ENCODE measurements around the gene ZFAND6.

The ZFAND6 gene

DNA sequence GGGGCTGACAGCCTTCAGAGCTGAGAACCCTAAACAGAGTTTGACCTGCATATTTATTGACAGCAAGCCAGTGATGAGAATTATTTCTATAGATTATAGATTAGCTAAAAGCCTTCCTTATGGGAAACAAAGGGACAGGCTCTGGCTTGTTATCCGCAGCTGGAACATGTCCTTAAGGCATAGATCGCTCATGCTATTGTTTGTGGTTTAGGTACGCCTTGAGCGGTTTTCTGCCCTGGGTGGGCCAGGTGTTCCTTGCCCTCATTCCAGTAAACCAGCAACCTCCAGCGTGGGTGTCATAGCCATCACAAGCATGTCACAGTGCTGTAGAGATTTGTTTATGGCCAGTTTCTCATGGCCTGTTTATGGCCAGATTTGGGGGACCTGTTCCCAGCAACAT, 83.2 kb downstream of the ZFAND6 start:
- TF ChIP-seq GATA2 (IDR thresholded peaks at IDR 0.05; ENCODE audit: low read depth, low read length): no peak
- TF ChIP-seq GATA3 (IDR thresholded peaks at IDR 0.05; ENCODE audit: low read depth, low read length): no peak

DNA sequence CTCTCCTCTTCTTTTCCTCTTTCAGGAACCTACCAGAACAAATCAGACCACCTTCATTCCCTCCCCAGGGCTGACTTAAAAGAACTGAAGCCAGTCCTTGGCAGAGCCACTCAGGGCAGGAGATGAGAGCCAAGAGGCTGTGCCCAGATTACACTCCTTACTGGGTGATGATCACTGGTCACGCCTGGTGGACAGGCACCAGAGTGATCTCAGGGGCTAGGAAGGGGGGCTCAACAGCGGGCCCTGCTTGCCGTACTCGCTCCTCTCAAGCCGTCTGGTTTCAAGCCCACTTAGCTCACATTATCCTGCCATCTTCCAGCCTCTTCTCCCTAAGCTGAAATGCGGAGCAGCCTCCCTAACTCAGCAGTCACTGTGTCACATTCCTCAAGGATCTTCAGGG, 91.7 kb downstream of the ZFAND6 start:
- no peak for TF ChIP-seq GATA3 (IDR thresholded peaks at IDR 0.05; ENCODE audit: low read depth, low read length)

DNA sequence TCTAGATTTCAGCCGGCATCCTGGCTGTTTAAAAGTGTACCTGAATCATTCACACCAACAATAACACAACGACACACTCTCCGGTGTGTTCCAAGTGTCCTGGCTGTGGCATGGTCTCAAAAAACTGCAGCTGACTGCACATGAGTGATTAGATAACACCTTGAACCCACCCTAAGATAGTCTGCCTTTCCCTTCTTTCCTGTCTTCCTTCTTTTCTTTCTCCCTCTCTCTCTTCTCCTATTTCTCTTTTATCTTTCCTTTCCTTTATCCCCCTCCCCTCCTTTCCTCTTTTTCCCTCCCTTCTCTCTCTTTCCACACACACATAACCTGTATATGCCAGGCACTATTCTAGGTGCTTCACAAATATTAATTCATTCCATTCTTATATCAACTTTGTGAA, 92.1 kb downstream of the ZFAND6 start:
- TF ChIP-seq GATA2 (IDR thresholded peaks at IDR 0.05; ENCODE audit: low read depth, low read length): no peak

DNA sequence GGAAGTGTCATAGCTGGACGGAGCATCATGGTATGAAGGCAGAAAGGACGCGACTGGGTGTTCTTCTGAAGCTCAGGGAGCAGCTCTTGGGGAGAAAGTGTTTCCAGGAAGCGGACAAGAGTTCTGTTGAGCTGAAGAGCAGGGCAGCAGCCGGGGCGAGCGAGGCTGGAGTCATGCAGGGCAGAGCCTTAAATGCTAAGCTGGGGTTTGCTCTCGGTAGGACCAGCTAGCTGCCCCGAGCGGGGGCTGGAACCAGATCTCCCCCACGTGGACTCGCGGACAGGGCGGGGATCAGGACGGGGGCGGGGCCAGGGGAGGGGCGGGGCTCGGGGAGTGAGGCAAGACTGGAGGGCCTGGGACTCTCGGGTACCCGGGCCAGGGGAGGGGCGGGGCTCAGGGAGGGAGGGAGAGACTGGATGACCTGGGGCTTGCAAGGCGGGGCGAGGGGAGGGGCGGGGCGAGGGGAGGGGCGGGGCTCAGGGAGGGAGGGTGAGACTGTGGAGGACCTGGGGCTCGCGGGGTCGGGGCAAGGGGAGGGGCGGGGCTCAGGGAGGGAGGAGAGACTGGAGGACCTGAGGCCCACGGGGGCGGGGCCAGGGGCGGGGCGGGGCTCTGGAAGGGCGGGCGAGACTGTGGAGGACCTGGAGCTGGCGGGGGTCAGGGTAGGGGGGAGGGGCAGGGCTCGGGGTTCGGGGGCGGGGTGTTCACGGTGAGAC, 92.9 kb downstream of the ZFAND6 start:
- no peak for TF ChIP-seq GATA3 (IDR thresholded peaks at IDR 0.05; ENCODE audit: low read depth, low read length)
- TF ChIP-seq GATA2 (IDR thresholded peaks at IDR 0.05; ENCODE audit: low read depth, low read length): no peak

DNA sequence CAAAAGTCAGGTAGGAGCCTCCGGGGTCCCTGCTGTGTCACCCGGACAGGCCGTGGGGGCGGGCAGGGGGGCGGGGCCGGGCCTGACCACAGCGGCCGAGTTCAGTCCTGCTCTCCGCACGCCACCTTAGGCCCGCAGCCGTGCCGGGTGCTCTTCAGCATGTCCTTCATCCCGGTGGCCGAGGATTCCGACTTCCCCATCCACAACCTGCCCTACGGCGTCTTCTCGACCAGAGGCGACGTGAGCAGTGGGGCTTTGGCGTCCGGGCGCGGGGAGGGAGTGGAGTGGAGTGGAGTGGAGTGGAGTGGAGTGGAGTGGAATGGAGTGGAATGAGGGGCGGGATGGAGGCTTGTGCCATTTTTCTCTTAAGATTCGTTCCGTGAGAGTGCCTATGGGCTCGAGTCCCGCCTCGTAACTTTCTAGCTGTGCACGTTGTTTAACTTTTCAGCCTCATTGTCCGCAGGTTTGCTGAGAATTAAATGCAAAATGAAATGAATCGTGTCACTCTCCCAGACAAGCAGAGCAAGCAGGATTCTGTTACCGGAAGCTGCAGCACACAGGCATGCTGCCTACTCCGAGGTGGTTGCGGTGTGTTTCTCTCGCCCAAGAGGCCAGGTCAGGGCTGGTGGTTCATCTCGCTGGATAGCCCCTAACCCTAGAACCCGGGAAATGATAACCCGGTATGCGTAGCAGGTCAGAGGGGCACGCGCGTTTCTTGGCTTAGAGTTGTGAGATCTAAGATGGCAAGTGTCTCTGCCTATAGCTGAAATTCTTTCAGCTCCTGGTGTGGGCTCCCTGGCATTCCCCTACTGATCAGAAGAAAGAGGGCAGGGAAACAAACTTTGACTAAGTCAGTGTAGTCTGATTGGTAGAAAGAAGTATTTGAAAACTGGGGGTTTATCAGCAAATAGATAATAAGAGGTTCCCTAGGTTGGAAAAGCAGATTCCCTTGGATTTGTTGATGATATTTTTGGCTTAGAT, 93.7 kb downstream of the ZFAND6 start, which contains the start of gene FAH:
Gene FAH (plus strand): TSS at position 104 of the 981 bp plus-strand sequence. CDS start 56 bp downstream, at position 160.
- TF ChIP-seq GATA3 (IDR thresholded peaks at IDR 0.05; ENCODE audit: low read depth, low read length) (no peak), GATA2 (IDR thresholded peaks at IDR 0.05; ENCODE audit: low read depth, low read length) (no peak)

GRCh38 chr15:80153900-80154299, 94.4 kb downstream of the ZFAND6 start:
- TF ChIP-seq GATA2 (IDR thresholded peaks at IDR 0.05; ENCODE audit: low read depth, low read length) (no peak), GATA3 (IDR thresholded peaks at IDR 0.05; ENCODE audit: low read depth, low read length) (no peak)

- no peak for TF ChIP-seq GATA2 (IDR thresholded peaks at IDR 0.05; ENCODE audit: low read depth, low read length)
Observed at GRCh38 chr15:80154336-80154735, 94.9 kb downstream of the ZFAND6 start.

- no peak for TF ChIP-seq GATA3 (IDR thresholded peaks at IDR 0.05; ENCODE audit: low read depth, low read length)
- TF ChIP-seq GATA2 (IDR thresholded peaks at IDR 0.05; ENCODE audit: low read depth, low read length): no peak
Observed at GRCh38 chr15:80155001-80155377, 95.5 kb downstream of the ZFAND6 start.

- TF ChIP-seq GATA3 (IDR thresholded peaks at IDR 0.05; ENCODE audit: low read depth, low read length): no peak
- TF ChIP-seq GATA2 (IDR thresholded peaks at IDR 0.05; ENCODE audit: low read depth, low read length): no peak
Observed at GRCh38 chr15:80156176-80156720, 96.8 kb downstream of the ZFAND6 start.

DNA sequence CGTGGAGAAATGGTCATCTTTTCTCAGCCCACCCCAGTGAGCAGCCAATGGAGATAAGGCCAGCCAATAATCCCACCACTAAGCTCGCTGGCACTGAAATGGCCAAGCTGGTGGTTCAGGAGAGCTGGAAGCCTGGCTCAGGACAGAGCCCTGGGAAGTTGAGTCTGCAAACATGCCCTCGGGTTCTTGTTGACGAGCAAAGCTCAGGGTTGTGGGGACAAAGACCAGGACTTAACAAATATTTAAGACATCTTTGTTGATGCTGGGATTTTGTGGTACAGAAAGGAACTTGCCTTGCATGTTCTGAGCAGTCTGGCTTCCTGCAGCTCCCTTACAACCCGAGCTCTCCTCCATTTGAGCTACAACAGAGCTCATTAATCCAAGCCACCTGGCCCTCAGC, 97.7 kb downstream of the ZFAND6 start:
- TF ChIP-seq GATA3 (IDR thresholded peaks at IDR 0.05; ENCODE audit: low read depth, low read length): no peak
- TF ChIP-seq GATA2 (IDR thresholded peaks at IDR 0.05; ENCODE audit: low read depth, low read length): no peak

DNA sequence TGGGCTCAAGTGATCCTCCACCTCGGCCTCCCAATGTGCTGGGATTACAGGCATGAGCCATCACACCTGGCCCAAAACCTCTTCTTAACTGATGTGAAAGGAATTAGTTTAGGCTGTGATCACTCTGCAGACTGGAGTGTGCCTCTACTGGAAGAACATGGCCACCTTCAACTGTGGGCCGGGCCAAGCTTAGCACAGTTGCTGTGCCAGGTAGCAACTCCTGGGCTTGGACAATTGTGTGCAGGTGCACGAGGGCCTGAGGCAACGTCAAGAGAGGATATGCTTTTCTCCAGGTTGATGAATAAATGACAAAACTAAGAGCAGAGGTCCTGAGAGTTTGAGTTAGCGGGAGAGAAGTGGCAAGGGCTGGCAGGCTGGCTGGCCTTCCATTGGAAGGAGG, 99.8 kb downstream of the ZFAND6 start:
- TF ChIP-seq GATA3 (IDR thresholded peaks at IDR 0.05; ENCODE audit: low read depth, low read length) (no peak), GATA2 (IDR thresholded peaks at IDR 0.05; ENCODE audit: low read depth, low read length) (no peak)

- TF ChIP-seq GATA2 (IDR thresholded peaks at IDR 0.05; ENCODE audit: low read depth, low read length) (no peak), GATA3 (IDR thresholded peaks at IDR 0.05; ENCODE audit: low read depth, low read length) (no peak)
Observed at GRCh38 chr15:80159811-80160569, 100.5 kb downstream of the ZFAND6 start.

- TF ChIP-seq GATA3 (IDR thresholded peaks at IDR 0.05; ENCODE audit: low read depth, low read length) (no peak), GATA2 (IDR thresholded peaks at IDR 0.05; ENCODE audit: low read depth, low read length) (no peak)
Observed at GRCh38 chr15:80160570-80161156, 101.2 kb downstream of the ZFAND6 start.

Data from SH-SY5Y (cell line).